ENCODE measurements around the gene PLCL1. TPM values are rescaled to one million over a fixed set of nuclear protein-coding genes. Genes with fewer than 3 reads are reported as not detected.

Gene PLCL1
- total RNA-seq, 2 donors from 2014 or later = 25.6 to 26.2 TPM

GRCh38 chr2:198144660-198145059, 340.3 kb downstream of the PLCL1 start:
- H3K4me3 ChIP-seq = no peak overlapping the region
- H3K4me1 ChIP-seq (ENCODE audit: control insufficient read depth in 1 of 2, low read depth in 2 of 2) = no peaks in the 10 kb centered on the region
- DNase-seq (ENCODE audit: low spot score) (no peak), ATAC-seq (ENCODE audit: insufficient number of reproducible peaks, low FRiP score, low read depth) (no peak)
- H3K36me3 ChIP-seq = no peaks in the 10 kb centered on the region
- no peak for TF ChIP-seq CTCF (IDR thresholded peaks at IDR 0.05)
- no peak overlapping the region for H3K27ac ChIP-seq
- no peaks in the 10 kb centered on the region for H3K9me3 ChIP-seq
- H3K27me3 ChIP-seq (replicated peaks; ENCODE audit: insufficient read depth) = no peaks in the 10 kb centered on the region

- no peak overlapping the region for H3K27ac ChIP-seq
- no peak for TF ChIP-seq CTCF (IDR thresholded peaks at IDR 0.05)
- no peak for ATAC-seq (ENCODE audit: insufficient number of reproducible peaks, low FRiP score, low read depth)
- H3K27me3 ChIP-seq (replicated peaks; ENCODE audit: insufficient read depth) = no peaks in the 10 kb centered on the region
- no peaks in the 10 kb centered on the region for H3K4me1 ChIP-seq (ENCODE audit: control insufficient read depth in 1 of 2, low read depth in 2 of 2)
- no peaks in the 10 kb centered on the region for H3K9me3 ChIP-seq
- H3K36me3 ChIP-seq = no peaks in the 10 kb centered on the region
- H3K4me3 ChIP-seq = no peak overlapping the region
- no peak for DNase-seq (ENCODE audit: low spot score)
These were observed 342.1 kb downstream of the PLCL1 start for GRCh38 chr2:198146346-198146940.

- H3K27ac ChIP-seq = no peak overlapping the region
- no peaks in the 10 kb centered on the region for H3K4me1 ChIP-seq (ENCODE audit: control insufficient read depth in 1 of 2, low read depth in 2 of 2)
- no peak for TF ChIP-seq CTCF (IDR thresholded peaks at IDR 0.05)
- ATAC-seq (ENCODE audit: insufficient number of reproducible peaks, low FRiP score, low read depth) (no peak), DNase-seq (ENCODE audit: low spot score) (no peak)
- no peaks in the 10 kb centered on the region for H3K27me3 ChIP-seq (replicated peaks; ENCODE audit: insufficient read depth)
- no peak overlapping the region for H3K4me3 ChIP-seq
- no peaks in the 10 kb centered on the region for H3K9me3 ChIP-seq
- no peaks in the 10 kb centered on the region for H3K36me3 ChIP-seq
These were observed 352.9 kb downstream of the PLCL1 start for GRCh38 chr2:198157314-198157713.

- Histone ChIP-seq H3K4me3 (no peak overlapping the region), H3K27ac (no peak overlapping the region), H3K4me1 (ENCODE audit: control insufficient read depth in 1 of 2, low read depth in 2 of 2) (no peaks in the 10 kb centered on the region), H3K36me3 (no peaks in the 10 kb centered on the region), H3K27me3 (replicated peaks; ENCODE audit: insufficient read depth) (no peaks in the 10 kb centered on the region), H3K9me3 (no peaks in the 10 kb centered on the region)
- no peak for TF ChIP-seq CTCF (IDR thresholded peaks at IDR 0.05)
- DNase-seq (ENCODE audit: low spot score) (no peak), ATAC-seq (ENCODE audit: insufficient number of reproducible peaks, low FRiP score, low read depth) (no peak)
These were observed 356.8 kb downstream of the PLCL1 start for GRCh38 chr2:198161151-198161550.

GRCh38 chr2:198162276-198162675, 357.9 kb downstream of the PLCL1 start:
- no peak overlapping the region for H3K4me3 ChIP-seq
- no peaks in the 10 kb centered on the region for H3K9me3 ChIP-seq
- H3K36me3 ChIP-seq = no peaks in the 10 kb centered on the region
- no peaks in the 10 kb centered on the region for H3K4me1 ChIP-seq (ENCODE audit: control insufficient read depth in 1 of 2, low read depth in 2 of 2)
- ATAC-seq (ENCODE audit: insufficient number of reproducible peaks, low FRiP score, low read depth) (no peak), DNase-seq (ENCODE audit: low spot score) (no peak)
- no peaks in the 10 kb centered on the region for H3K27me3 ChIP-seq (replicated peaks; ENCODE audit: insufficient read depth)
- TF ChIP-seq CTCF (IDR thresholded peaks at IDR 0.05) = no peak
- no peak overlapping the region for H3K27ac ChIP-seq
